HG03108 (cell line): ENCODE measurements around the gene PHLPP1.

Source experiments
- ATAC-seq: cut with Tn5 transposase; IDR thresholded peaks from one replicate; pipeline ENCODE4 v1.9.1; 2021; ENCODE audit warnings: moderate library complexity; ENCODE audit not compliant: unreplicated experiment

PHLPP1 gene

GRCh38 chr18:62741118-62741566, 25.8 kb downstream of the PHLPP1 start:
- ATAC-seq: no peak

DNA sequence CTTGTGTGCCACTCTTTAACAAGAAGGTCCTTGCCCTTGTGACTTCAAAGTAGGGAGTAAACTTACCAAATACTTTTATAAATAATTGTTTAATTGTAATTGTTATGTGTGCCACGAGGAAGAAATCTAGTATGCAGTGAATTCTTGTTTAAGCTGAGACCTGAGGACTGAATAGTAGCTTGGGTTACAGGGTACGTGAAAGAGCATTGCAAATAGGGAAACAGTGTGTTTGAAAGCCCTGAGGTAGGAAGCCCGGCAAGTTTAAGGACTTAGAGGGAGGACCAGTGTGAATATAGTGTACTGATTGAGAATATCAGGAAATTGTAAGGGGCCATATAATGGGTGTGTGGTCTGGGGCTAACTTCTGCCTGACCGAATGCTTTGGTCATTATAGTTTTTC, 26.2 kb downstream of the PHLPP1 start:
- ATAC-seq: no peak

- ATAC-seq: peak; percentile 78
Observed at GRCh38 chr18:62744076-62744968, 29.0 kb downstream of the PHLPP1 start.

- ATAC-seq: no peak
Observed at GRCh38 chr18:62745089-62745751, 29.9 kb downstream of the PHLPP1 start.

GRCh38 chr18:62749389-62749788, 34.0 kb downstream of the PHLPP1 start:
- no peak for ATAC-seq

DNA sequence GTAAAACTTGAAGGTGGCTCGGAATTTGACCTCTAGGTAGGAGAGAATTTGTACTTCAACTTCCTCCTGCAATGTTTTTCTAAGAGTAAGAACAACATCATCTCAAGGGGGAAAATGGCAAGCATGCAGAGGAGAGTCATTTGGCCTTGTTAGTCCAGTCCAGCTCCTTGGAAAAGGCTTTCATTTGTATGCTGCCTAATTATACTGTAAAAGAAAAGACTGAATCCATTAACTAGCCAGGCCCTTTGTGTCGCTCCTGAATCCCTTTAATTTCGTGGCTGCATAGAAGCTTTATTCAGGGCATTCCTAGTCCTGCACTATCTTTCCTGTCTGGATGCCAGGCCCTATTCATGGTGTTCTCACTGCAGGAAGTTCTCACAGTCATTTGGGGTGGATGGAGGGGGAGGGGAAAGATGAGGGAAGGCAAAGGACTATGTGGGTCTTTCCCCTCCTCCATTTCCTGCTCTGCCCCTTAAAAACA, 36.0 kb downstream of the PHLPP1 start:
- no peak for ATAC-seq

GRCh38 chr18:62751977-62752376, 36.6 kb downstream of the PHLPP1 start:
- no peak for ATAC-seq

DNA sequence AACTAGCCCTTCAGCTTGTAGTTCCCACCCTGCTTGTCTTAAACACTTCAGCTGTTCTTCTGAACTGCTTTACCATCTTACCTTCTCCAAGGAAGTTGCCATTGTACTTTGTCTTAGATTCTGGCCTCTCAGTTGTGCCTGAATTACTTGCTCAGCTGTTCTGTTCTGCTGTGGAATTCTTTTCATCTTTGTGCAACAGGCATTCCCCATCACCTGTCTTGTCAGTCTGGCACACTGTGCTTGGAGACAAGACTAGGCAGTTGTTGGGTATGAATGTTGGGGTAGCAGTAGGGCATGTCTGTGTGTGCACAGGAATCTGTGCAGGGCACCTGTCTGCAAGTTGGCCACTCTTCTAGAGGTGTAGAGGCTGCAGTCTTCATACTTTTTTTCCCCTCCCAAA, 38.7 kb downstream of the PHLPP1 start:
- no peak for ATAC-seq

DNA sequence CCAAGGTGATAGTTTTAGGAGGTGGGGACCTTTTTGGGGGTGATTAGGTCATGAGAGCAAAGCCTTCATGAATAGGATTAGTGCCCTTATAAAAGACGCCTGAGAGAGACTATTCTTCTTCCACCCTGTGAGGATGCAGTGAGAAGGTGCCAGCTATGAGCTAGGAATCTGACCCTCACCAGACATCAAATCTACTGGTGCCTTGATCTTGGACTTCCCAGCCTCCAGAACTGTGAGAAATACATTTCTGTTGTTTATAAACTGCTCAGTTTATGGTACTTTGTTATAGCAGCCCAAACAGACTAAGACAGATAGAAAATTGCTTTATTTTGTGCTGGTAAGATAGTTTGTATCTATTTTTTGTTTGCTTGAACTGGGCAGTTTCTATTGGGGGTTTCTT, 40.1 kb downstream of the PHLPP1 start:
- no peak for ATAC-seq

DNA sequence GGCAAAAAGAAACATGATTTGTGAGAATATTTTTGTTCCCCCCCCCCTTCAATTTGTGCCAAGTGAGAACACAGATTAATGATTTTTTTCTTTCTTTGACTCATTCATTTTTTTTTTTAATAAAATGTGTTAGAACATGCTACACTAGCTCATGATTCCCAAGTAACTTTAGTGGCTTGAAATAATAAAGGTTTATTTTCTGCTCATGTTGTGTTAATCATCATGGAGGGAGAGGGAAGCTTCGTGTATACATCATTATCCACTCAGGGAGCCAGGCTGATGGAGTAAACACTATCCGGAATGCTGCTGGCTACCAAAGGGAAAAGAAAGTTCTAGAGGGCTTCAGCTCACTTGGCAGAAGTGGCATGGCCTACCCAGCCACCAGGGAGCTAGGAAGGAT, 40.6 kb downstream of the PHLPP1 start:
- ATAC-seq: no peak

GRCh38 chr18:62757399-62758010, 42.2 kb downstream of the PHLPP1 start:
- ATAC-seq: no peak

DNA sequence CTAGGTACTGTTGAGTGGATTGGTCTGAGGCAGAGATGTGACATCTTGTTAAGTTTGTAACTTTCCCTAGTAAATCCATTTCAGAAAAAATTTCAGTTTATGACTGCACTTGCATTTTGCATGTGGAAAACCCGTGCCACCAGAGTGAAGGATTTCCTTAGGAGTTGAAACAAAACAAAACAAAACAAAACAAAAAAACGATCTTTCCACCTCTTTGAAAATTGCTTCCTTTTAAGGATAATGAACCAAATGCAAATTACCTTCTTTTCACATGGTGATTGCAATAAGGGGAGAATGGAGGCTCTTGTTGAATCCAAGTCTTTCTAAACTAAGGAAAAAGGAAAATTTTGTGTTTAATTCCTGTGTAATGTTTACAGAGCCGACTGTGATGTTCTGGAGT, 43.2 kb downstream of the PHLPP1 start:
- no peak for ATAC-seq

GRCh38 chr18:62759704-62760402, 44.5 kb downstream of the PHLPP1 start:
- no peak for ATAC-seq

DNA sequence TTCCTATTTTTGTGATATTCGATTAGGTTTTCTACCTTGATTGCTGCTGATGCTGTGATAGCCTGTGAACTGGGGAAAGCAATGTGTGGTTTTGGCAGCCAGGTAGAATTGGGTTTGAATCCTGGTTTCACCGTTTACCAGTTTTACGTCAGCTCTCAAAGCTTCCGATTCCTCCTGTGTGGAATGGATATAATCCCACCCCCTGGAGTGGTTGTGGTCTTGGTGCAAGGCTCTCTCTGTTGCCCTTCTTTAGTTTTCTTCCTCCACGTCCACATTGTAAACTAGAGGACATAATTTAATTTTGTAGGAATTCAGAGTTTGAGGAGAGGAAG, 45.0 kb downstream of the PHLPP1 start:
- no peak for ATAC-seq

DNA sequence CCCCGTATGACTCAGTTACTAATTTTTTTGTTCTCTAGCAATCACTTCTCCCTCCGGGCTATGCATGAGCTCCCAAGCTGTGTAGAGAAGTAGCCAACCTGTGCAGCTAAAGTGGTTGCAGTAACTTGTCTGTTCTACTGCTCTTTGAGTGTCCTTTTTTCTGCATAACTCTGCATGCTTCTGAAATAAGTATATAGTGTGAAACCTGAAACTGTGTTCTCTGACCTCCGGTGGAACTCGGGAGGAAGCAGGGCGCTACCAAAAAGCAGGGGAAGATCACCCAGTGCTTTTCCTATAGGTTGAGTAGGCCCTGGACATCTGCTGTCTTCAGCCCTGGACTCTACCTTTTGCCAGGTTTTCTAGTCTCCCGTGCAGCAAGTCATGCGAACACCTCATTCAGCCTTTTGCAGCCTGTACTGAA, 47.8 kb downstream of the PHLPP1 start:
- ATAC-seq: no peak

DNA sequence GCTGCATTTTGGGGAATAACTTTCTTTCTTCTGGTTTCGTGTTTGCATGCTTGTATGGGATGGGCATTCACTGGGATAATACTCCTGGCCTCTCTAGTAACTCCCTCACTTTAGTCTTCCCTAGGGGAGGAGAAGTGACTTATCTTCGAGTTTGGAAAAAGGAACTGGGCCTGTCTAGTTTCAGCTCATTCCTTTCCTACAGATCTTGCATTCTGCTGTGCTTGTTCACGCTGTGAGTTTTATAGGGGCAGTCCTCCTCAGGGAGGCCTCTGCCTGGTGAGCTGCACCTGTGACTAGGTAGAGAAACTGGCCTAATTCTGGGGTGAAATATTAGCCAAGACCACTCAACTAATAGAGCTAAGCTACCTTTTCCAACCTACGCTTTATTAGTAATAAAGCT, 50.9 kb downstream of the PHLPP1 start:
- ATAC-seq: no peak

DNA sequence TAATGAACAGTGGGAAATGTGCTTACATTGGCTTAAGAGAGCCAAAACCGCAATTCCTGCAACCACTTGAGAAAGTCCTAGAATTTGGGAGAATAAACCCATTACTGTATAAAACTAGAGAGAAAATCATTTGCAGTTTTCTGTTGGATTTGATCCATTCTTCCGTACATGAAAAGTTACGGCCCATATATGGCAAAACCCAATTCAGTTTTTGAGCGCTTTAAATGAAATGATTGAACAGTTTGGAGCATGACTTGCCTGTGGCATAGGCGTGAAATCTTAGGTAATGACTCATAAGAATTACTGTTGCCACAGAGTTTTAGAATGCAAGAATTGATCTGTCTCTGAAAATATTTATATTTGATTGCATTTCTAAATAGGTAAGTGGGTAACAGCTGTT, 52.0 kb downstream of the PHLPP1 start:
- ATAC-seq: no peak

- no peak for ATAC-seq
Observed at GRCh38 chr18:62767836-62768557, 52.7 kb downstream of the PHLPP1 start.

GRCh38 chr18:62768558-62768943, 53.2 kb downstream of the PHLPP1 start:
- no peak for ATAC-seq

DNA sequence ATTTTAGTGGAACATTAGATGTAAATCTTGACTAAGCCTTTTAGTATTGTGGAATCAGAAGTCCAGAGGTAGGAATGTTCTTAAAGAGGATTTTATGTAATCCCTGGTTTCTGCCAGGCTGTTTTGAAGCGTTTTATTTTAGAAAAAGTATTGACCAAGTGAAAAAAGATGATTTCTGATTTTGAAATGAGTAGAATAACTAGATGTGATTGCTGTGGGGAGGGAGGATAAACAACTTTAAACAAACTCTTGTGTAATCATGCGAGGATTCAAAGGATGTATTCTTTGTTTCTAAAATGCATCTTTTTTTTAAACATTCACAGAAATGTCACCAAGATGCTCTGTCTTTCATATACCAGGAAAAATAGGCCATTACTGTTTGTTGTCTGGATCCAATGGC, 53.9 kb downstream of the PHLPP1 start:
- no peak for ATAC-seq
